GM12874 (cell line): Measurements from ENCODE around the gene SPDYE6.

Experiments
- TF ChIP-seq, protein P1 (sequence below): IDR thresholded peaks from 2 replicates; pipeline ENCODE4 v1.5.1; 2011; ENCODE audit warnings: low read depth, mild to moderate bottlenecking, control low read depth, low read length, moderate library complexity; ENCODE audit not compliant: insufficient read depth

SPDYE6 gene

DNA sequence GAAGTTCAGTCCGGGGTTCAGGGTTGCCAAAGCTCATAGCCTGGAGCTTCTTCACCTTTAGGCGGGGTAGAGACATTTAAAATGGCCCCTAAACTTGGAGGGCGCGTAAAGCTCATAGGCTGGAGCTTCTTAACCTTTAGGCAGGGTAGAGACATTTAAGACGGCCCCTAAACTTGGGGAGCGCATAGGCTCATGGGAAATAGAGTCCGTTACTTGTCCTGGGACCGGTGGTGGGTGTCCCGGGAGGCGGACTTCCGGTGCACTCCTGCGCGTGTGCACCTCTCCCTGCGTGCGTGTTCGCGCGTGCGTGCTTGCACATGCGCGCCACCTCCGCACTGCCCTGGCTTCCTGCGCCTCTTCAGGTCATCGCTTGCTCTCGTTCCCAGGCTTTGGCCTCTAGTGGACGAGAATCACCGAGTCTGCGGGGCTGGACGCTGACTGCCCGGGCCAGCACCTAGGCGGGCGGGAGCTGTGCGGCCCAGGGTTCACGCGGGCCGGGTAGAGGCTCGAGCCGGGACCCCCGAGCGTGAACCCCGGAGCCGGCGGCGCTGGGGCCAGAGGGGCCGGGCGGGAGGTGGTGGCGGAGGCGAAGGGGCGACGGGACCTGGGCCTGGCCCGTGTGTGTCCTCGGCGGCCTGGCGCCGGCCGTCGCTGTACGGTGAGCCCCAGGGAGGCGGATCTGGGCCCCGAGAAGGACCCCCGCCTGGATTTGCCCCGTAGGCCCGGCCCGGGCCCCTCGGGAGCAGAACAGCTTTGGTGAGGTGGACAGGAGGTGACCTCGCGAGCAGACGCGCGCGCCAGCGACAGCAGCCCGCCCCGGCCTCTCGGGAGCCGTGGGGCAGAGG lies 7.5 kb upstream of the SPDYE6 start:
- TF ChIP-seq, protein P1, sequence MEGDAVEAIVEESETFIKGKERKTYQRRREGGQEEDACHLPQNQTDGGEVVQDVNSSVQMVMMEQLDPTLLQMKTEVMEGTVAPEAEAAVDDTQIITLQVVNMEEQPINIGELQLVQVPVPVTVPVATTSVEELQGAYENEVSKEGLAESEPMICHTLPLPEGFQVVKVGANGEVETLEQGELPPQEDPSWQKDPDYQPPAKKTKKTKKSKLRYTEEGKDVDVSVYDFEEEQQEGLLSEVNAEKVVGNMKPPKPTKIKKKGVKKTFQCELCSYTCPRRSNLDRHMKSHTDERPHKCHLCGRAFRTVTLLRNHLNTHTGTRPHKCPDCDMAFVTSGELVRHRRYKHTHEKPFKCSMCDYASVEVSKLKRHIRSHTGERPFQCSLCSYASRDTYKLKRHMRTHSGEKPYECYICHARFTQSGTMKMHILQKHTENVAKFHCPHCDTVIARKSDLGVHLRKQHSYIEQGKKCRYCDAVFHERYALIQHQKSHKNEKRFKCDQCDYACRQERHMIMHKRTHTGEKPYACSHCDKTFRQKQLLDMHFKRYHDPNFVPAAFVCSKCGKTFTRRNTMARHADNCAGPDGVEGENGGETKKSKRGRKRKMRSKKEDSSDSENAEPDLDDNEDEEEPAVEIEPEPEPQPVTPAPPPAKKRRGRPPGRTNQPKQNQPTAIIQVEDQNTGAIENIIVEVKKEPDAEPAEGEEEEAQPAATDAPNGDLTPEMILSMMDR = peak; percentile 38

DNA sequence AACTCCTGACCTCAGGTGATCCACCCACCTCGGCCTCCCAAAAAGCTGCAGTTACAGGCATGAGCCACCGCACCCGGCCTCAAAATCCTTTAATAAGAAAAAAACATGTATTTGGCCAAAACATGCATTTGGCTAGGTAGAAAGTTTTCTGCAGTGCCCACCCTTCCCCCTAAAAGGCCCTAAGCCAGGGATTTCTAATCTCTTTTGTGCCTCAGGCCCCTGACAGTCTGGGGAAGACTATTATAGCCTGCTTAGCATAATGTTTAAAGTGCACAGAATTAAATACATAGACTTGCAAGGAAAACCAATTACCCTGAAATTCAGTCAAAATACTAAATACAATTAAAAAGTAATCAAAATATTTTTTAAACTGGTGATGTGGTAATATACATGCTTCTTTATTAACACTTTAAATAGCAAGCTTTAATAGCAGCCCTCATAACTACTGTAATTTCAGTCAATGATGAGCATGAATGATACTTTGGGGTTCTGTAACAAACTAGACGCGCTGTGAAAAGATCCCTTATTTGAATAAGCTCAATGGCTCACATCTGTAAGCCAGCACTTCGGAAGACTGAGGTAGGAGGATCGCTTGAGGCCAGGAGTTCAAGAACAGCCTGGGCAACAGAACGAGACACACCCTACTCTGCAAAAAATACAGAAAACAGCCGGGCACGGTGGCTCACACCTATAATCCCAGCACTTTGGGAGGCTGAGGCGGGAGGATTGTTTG lies 29.9 kb downstream of the SPDYE6 start:
- TF ChIP-seq, protein P1 = no peak

DNA sequence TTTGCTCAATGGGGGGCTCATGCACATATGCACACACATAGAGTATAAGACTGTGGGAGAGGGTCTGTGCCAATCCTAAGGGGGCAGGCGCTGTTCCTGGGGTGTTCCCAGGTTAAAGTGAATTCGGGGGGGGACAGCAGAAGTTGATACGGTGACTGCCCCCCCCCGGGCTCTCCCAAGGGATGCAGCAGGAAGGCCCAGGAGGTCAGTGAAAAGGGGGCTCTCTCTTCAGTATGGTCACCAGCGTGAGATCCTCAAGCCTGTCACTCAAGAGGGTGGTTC lies 32.4 kb downstream of the SPDYE6 start:
- TF ChIP-seq, protein P1 = no peak

DNA sequence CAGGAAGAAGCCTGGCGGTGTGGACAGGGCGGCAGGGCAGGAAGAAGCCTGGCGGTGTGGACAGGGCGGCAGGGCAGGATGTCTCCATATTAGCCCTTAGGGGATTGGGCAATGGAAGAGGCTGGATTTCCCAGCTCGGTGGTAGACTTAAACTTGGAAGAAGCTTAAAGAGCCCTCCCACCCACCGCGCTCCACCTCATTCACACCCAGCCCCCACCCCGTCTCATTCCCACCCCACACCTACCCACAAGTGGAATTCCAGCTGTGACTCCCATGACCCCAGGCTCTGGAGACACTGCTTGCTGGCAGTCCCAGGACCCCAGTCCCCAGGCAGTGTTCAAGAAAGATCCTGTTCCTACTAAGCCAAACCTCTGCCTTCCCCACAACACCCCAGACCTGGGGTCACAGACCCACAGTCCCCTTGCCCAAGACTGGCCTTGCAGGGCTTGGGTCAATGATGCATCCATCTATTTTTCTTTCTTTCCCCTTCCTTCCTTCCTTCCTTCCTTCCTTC lies 34.0 kb downstream of the SPDYE6 start:
- TF ChIP-seq, protein P1 = no peak

DNA sequence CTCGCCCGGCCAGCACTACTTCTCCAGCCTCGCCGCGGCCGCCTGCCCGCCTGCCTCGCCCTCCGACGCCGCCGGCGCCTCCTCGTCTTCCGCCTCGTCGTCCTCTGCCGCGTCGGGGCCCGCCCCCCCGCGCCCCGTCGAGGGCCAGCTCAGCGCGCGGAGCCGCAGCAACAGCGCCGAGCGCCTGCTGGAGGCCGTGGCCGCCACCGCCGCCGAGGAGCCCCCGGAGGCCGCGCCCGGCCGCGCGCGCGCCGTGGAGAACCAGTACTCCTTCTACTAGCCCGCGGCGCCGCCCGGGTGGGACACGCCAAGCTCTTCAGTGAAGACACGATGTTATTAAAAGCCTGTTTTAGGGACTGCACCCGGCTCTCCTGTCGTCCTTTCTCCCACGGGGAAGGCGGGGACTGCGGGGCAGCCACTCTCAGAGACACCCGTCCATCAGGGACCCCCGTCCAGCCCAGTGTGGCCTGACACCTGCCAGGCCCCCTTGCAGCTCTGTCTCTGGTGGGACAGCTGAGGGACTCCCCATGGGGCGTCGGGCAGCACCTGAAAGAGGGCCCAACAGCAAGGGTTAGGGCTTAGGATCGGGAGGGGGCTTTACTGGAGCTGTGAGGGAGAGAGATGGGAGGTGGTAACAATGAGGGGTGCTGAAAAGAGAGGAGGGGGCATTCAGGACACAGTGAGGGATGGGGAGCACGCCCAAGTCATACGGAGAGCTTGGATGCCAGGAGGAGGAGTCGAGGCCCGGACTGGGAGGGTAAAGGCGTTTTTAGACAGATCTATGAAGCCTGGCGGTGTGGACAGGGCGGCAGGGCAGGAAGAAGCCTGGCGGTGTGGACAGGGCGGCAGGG lies 34.7 kb downstream of the SPDYE6 start:
- TF ChIP-seq, protein P1 = no peak

- TF ChIP-seq, protein P1 = no peak
These were observed 35.5 kb downstream of the SPDYE6 start for GRCh38 chr7:102320601-102321350.
